Measurements from ENCODE around the gene TRIP13. TPM values are rescaled to one million over a fixed set of nuclear protein-coding genes. Genes with fewer than 3 reads are reported as not detected.

TRIP13 gene
- total RNA-seq, 1 donor, result 29.8 TPM

- no peak for DNase-seq (ENCODE audit: low read depth)
- H3K4me3 ChIP-seq (ENCODE audit: low read depth, low read length), result no peak overlapping the region
- TF ChIP-seq, protein P1, sequence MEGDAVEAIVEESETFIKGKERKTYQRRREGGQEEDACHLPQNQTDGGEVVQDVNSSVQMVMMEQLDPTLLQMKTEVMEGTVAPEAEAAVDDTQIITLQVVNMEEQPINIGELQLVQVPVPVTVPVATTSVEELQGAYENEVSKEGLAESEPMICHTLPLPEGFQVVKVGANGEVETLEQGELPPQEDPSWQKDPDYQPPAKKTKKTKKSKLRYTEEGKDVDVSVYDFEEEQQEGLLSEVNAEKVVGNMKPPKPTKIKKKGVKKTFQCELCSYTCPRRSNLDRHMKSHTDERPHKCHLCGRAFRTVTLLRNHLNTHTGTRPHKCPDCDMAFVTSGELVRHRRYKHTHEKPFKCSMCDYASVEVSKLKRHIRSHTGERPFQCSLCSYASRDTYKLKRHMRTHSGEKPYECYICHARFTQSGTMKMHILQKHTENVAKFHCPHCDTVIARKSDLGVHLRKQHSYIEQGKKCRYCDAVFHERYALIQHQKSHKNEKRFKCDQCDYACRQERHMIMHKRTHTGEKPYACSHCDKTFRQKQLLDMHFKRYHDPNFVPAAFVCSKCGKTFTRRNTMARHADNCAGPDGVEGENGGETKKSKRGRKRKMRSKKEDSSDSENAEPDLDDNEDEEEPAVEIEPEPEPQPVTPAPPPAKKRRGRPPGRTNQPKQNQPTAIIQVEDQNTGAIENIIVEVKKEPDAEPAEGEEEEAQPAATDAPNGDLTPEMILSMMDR (IDR thresholded peaks at IDR 0.05; ENCODE audit: insufficient read depth, low read depth, low read length), result no peak
Observed at GRCh38 chr5:960551-960950, 67.9 kb downstream of the TRIP13 start.

DNA sequence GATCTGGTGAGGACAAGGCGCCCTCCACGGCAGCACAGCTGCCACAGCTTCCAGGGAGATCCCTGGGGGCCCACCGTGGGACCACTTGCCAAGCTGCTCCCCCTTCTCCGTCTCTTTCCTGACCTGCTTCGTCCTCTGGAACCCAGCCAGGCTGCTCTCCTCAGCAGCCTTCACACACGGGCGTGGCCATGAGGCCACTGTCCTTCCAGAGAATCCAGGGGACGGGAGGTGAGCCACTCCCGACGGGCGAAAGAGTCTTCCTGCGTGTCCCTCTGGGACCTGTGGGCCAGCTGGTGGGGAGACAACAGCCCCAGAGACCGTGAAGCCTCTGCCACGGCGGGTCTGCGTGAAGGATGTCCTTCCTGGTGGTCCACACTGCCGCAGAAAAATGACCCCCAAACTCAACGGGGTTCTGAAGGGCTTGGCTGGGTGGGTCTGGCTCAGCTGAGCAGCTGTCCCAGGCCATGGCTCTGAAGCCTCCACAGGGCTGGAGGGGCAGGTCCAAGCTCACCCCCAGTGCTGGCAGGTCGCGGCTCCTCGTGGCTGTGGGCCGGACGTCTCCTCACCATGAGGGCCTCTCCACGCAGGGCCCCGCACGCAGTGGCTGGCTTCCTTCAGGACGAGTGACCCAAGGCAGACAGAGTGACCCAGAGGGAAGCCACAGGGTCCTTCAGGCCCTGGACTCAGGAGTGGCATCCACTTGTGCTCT lies 68.5 kb downstream of the TRIP13 start:
- no peak overlapping the region for H3K4me3 ChIP-seq (ENCODE audit: low read depth, low read length)
- TF ChIP-seq, protein P1 (IDR thresholded peaks at IDR 0.05; ENCODE audit: insufficient read depth, low read depth, low read length), result no peak
- no peak for DNase-seq (ENCODE audit: low read depth)

GRCh38 chr5:961711-962240 lies 69.1 kb downstream of the TRIP13 start:
- H3K4me3 ChIP-seq (ENCODE audit: low read depth, low read length), result no peak overlapping the region
- TF ChIP-seq, protein P1 (IDR thresholded peaks at IDR 0.05; ENCODE audit: insufficient read depth, low read depth, low read length), result no peak
- DNase-seq (ENCODE audit: low read depth), result no peak

DNA sequence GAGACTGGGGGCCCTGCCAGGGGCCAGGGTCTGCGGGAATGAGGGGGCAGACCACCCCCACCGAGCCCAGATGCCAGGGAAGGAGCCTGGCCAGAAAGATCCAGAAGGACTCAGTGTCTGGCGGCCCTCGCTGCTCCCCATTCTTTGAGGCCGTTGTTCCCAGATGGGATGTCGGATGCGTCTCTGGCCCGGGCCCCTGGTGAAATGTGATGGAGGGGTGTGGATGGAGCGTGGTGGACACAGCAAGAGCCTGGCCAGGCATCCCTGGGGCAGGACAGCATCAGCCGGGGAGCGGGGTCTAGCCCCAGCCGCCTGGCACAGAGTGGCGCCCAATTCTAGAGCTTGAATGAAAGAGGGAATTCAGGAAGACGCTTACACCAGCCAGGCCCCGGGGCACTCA lies 69.7 kb downstream of the TRIP13 start:
- no peak overlapping the region for H3K4me3 ChIP-seq (ENCODE audit: low read depth, low read length)
- DNase-seq (ENCODE audit: low read depth), result no peak
- TF ChIP-seq, protein P1 (IDR thresholded peaks at IDR 0.05; ENCODE audit: insufficient read depth, low read depth, low read length), result no peak

DNA sequence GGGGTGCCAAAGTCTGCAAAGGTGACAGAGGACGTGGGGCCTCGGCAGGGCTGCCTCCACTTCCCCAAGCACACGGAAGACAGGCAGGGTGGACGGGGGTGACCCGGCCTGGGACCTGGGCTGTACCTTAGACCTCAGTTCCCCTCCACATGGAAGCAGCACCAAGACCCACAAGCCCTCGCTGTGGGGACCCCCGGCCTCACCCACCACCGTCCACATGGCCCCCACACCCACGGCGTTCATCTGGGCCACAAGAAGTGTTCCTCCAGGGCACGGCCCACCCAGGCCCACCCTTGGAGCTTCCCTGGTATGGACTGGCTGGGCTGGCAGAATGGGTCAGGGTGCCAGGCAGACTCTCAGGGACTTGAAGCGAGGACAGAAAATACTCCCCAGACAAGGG lies 70.1 kb downstream of the TRIP13 start:
- no peak overlapping the region for H3K4me3 ChIP-seq (ENCODE audit: low read depth, low read length)
- no peak for DNase-seq (ENCODE audit: low read depth)
- TF ChIP-seq, protein P1 (IDR thresholded peaks at IDR 0.05; ENCODE audit: insufficient read depth, low read depth, low read length), result no peak

DNA sequence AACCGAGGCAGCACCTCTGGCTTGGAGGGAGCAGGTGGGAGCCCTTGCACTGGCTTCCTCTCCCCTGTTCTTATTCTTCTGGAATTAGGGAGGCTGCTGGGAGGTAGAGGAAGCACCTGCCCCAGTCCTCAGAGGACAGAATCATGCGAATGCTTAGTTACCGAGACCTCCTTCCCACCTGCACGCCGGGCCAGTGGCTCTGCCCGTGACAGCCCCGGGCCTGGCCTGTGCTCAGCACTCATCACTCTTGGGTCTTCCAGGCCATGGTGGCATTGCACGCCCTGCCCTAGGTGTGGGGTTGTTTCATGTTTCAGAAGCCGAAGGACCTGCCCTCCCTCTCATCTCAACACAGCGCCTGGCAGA lies 70.6 kb downstream of the TRIP13 start:
- H3K4me3 ChIP-seq (ENCODE audit: low read depth, low read length), result no peak overlapping the region
- DNase-seq (ENCODE audit: low read depth), result no peak
- TF ChIP-seq, protein P1 (IDR thresholded peaks at IDR 0.05; ENCODE audit: insufficient read depth, low read depth, low read length), result no peak
